ENCODE results near the gene LRRN4.

The LRRN4 gene
- total RNA-seq: 0 to 0.06 reads per million in 2 experiments

DNA sequence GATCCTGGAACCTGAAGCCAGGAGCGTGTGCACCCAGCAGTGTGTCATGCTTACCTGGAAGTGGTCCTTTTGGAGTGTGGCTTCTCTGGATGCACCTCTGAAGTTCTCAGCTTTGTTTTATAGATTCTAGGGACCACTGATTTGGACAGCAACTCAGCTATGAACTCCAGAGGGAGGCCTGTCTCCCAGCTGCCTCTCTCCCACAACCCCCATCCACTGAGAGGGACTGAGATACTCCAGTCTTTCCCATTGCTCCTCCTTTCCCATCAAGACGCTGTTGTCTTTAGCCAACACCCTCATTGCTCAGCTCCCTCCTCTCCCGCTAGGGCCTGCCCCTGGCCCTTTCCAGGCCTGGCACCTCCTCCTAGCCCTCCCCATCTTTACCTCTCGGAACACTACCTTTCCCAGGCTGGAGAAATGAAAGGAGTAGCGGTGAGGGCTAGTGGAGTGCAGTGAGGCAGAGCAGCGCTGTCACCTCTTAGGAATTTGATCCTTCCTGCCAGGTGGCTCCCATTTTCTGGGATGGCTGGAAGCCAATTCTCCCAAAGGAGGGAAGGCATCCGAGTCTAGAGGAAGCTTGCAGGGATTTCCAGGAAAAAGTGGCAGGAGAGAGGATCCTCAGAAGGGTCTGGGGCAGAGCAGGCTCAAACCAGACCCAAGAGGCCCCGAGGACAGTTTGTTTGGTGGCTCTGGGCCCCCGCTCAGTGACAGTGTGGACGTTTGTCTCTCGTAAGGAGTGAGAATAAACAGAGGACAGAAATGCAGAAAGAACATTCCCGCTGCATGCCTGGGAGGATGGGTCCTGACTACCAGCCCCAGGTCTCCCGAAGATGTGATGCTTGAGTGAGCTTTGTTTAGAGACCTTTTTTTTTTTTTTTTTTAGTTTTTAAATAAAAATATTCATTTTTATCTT, at the start of gene LRRN4:
Gene LRRN4, minus strand, starts transcription at position 285 of the 913 bp plus-strand sequence. CDS start 1,261 bp downstream, outside the sequence.
- no peak for DNase-seq (ENCODE audit: low read depth)

- DNase-seq (ENCODE audit: low read depth): no peak
Observed at GRCh38 chr20:6103301-6103700, 49.4 kb upstream of the LRRN4 start.

DNA sequence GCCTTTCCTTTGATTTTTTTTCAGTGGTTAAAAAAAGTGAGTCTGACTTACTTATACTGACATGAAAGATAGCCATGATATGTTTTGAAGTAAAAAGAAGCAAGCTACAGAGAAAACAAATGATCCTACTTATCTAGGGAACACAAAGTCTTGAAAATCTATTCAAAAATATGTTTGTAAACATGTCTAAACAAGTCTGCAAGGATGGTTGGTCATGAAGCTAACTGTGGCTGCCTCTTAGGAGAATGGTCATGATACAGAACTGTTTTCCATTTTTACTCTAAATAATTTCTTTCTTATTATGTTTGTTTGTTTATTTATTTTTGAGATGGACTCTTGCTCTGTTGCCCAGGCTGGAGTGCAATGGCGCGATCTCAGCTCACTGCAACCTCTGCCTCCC, 47.5 kb upstream of the LRRN4 start:
- DNase-seq (ENCODE audit: low read depth): no peak

DNA sequence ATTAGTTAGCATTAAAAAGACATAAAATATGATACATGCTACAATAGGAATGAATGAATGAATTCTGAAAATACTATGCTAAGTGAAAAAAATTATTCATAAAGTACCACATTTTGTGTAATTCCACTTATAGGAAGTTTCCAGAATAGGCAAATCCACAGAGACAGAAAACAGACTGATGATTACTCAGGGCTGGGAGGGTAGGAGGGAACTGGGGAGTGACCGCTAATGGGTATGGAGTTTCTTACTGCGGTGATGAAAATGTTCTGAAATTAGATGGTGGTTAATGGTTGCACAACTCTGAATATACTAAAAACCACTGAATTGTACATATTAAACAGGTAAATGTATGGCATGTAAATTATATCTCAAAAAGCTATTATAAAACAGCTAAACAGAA, 46.4 kb upstream of the LRRN4 start:
- no peak for DNase-seq (ENCODE audit: low read depth)

DNA sequence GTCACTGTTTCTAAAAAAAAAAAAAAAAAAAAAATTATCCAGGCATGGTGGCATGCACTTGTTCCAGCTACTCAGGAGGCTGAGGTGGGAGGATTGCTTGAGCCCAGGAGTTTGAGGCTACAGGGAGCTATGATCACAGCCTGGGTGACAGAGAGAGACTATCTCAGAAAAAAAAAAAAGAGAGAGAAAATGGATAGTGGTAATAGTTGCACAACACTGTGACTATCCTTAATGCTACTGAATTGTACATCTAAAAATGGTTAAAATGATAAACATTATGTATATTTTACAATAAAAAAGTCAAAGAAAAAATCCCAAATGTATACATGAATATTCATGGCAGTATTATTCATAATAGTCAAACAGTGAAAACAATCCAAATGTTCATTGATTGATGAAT, 46.0 kb upstream of the LRRN4 start:
- no peak for DNase-seq (ENCODE audit: low read depth)

GRCh38 chr20:6095409-6095808, 41.5 kb upstream of the LRRN4 start:
- no peak for DNase-seq (ENCODE audit: low read depth)

GRCh38 chr20:6094565-6094964, 40.7 kb upstream of the LRRN4 start:
- no peak for DNase-seq (ENCODE audit: low read depth)

DNA sequence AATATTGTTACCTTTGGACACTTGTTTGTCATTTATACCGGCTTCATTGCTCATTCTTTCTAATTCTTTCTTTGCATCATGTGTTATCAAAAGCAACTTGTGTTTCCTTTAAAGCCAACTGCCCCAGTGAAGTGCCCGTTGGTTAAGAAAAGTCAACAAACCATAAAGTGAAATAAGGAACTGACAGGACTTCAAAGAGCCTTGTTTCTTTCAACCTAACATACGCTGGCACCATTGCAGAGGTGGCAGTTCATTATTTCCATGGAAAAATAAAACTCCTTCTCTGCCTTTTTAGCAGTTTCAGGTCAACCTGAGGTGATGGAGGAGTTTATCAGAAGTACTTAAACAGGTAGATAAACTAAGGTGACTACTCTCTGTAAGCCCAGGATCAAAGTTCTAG, 40.2 kb upstream of the LRRN4 start:
- DNase-seq (ENCODE audit: low read depth): no peak

- DNase-seq (ENCODE audit: low read depth): no peak
Observed at GRCh38 chr20:6091661-6092060, 37.8 kb upstream of the LRRN4 start.

- no peak for DNase-seq (ENCODE audit: low read depth)
Observed at GRCh38 chr20:6086868-6087267, 33.0 kb upstream of the LRRN4 start.

DNA sequence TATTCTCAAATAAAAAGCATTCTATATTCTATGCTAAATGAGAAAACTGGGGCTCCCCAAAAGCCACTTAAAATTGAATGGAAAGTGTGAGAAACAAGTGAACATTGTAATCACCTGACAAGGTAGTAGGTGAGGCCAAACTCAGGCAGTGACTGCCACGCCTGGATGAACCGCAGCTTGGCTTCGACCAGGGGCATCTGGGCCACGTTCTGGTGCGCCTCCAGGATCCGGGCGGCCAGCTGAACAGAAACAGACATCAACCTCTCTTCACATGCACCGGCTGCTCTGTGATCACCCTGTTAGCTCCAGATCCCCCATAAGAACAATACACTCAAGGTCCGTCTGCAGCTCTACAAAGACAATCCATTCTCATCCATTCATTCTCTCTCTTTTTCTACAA, 30.1 kb upstream of the LRRN4 start:
- DNase-seq (ENCODE audit: low read depth): no peak

DNA sequence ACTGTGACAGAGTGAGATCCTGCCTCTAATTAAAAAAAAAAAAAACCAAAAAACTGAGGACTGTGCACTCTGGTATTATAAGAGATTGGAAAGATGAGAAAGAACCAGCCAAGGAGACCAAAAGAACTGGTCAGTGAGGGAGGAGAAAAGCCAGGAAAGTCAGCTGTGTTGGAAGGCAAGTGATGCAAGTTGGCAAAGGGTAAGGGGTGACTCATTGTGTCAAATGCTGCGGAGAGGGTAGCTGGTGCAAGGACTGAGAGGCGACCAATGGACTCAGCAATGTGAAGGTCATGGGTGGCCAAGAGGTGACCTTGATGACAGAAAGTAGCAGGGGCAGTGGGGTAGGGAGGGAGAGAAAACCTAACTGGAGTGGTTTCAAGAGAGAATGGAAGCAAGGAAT, 27.4 kb upstream of the LRRN4 start:
- DNase-seq (ENCODE audit: low read depth): no peak

DNA sequence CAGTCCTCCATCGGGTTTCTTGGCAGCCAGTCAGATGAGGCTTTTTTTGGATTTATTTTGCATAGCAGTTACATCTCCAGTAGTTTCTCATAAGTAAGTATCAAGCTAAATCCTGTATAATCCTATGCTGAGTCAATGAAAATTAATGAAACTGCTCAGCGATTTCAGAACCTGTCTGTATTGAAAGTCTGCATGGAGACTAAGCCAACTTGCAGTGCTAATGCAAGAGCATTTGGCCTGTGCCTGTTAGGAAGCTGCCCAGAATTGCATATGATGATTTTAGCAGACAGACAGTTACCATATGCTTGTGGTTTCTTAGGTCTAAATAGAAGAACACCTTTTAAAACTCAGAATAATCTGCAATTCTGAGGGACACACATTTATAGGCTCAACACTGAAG, 25.2 kb upstream of the LRRN4 start:
- DNase-seq (ENCODE audit: low read depth): no peak

- no peak for DNase-seq (ENCODE audit: low read depth)
Observed at GRCh38 chr20:6075428-6076219, 21.8 kb upstream of the LRRN4 start.

DNA sequence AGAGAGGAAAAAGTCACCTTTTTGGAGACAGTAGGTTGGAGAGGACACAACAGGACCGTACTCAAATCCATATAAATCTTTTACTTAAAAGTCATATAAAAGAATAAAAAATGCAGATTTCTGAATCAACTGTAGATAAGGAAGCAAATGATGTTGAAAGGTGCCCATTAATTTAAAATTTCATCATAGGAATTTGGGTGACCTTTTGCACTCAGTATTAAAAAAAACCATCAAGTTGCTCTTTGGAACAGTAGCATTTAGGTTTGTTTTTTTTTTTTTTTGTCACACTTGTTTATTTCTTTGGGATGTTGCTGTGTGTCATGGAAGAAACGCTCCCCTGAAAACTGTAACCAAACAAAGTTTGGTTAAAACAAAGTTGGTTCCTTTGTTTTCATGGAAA, 20.9 kb upstream of the LRRN4 start:
- no peak for DNase-seq (ENCODE audit: low read depth)

DNA sequence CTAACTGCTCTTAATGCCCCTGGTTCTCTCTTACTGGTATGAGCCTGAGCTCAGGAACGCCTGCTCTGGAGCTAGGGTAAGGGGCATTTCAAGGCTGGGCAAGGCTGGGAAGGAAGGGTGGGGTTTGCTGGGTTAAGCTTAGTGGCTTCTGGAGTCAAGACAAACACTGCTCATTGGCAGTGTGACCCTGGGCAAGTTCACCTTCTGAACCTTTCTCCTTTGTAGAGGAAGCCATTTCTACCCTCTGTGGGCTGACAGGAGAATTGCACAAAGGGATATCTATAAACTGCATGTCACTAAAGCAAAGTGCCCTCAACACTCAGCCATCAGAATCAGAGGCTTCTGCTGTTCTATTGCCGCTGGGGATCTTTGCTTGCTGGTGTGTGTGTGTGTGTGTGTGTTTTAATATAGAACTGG, 20.3 kb upstream of the LRRN4 start:
- no peak for DNase-seq (ENCODE audit: low read depth)

DNA sequence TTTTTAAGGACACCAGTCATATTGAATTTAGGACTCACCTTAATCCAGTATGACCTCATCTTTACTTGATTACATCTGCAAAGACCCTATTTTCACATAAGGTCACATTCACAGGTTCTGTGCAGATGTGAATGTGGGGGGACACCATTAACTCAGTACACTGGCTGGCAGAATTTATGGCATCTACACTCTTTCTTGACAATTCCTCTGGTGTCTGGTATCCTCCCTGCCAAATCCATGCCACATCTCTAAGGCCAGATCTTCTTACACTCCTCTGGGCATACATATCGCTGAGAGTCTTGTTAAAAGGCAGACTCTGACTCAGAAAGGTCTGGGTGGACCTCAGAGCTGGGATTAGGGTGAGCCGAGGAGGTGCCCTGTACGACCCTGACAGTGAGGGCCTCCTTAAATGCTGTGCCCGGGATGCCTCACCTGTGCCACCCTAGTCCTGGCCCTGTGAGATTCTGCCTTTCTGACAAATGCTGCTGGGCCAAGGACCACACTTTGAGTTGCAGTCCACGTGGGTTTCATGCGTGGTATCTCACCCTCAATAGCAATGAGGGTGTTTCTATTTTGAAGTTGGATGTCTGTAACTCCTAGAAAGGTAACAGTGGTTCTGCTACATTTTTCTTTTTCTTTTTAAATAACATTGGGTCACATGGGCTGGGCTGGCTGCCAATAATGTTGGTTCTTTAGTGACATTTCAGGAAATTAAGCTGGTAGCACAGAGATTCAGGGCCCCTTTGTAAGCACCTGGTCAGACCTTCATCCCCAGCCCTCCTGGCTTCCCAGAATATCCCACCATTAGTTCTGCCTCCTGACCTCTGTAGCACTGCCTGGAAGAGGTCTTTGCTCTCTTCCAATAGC, 17.2 kb upstream of the LRRN4 start:
- DNase-seq (ENCODE audit: low read depth): no peak

- no peak for DNase-seq (ENCODE audit: low read depth)
Observed at GRCh38 chr20:6069669-6070068, 15.8 kb upstream of the LRRN4 start.

DNA sequence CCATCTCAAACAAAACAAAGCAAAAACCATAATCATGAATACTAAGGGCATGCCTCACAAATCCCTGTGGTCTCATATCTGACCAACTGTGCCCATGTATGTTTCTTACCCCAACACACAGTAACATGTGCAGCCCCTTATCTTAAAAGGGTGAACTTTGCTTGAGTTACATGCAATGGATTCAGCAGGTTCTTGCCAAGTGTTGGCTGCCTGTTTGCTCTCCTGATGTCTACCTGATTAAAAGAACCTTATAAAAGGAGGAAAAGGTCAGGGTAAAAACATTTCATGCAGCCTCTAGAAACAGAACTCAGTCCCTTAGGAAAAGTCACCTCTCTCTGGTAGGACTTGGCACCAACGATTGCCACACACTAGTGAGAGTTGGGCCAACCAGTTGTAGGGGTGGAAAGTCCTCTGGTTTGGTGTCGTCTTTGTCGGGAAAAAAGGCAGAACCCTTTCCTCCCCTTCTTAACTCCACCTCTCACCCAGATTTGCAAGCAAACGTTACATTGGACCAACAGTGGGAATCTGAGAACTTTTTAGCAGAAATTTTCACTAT, 14.0 kb upstream of the LRRN4 start:
- DNase-seq (ENCODE audit: low read depth): no peak

- no peak for DNase-seq (ENCODE audit: low read depth)
Observed at GRCh38 chr20:6066582-6066981, 12.7 kb upstream of the LRRN4 start.

DNA sequence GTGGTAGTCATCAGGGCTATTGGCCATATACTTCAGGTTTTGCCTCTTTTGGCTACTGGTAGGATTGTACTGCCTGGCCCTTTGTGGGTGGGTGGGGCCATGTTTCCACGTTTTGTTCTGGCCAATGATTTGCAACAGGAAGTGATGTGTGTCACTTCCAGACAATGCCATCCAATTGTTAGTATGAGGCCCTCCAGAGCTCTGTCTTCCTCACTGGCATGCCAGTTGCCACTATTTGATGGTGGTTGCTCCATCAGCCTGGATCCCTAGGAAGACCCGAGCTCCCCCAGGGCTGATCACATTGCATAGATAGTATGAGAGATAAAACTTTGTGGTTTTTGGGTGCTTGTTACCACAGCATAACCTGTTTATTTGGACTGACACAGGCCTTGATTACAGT, 7.7 kb upstream of the LRRN4 start:
- DNase-seq (ENCODE audit: low read depth): no peak

GRCh38 chr20:6060213-6060612, 6.4 kb upstream of the LRRN4 start:
- DNase-seq (ENCODE audit: low read depth): no peak
